Stimulated activated CD8-positive, alpha-beta memory T cell treated with anti-CD3 and anti-CD28 coated beads, Interleukin-12 subunit alpha, Interleukin-12 subunit beta, amount 100 ng/mL, for 1 hour (primary cell): Measurements from ENCODE around the gene OBI1.

ENCODE experiments used
- DNase-seq: peaks from one replicate; pipeline ENCODE4 v3.0.0-alpha.2; 2020; ENCODE audit warnings: low read depth

Gene OBI1

GRCh38 chr13:78603240-78603957, 55.6 kb downstream of the OBI1 start, which contains the start of gene POU4F1:
TSS of gene POU4F1 (minus strand) at chr13:78603552. CDS start at chr13:78603326, 226 bp downstream.
- DNase-seq, result no peak

GRCh38 chr13:78602561-78603239, 56.3 kb downstream of the OBI1 start:
- no peak for DNase-seq

GRCh38 chr13:78601874-78602560, 56.9 kb downstream of the OBI1 start:
- no peak for DNase-seq

- no peak for DNase-seq
These were observed 57.7 kb downstream of the OBI1 start for GRCh38 chr13:78601124-78601873.

GRCh38 chr13:78600280-78600883, 58.6 kb downstream of the OBI1 start:
- no peak for DNase-seq

GRCh38 chr13:78599645-78600279, 59.2 kb downstream of the OBI1 start:
- no peak for DNase-seq

- DNase-seq, result no peak
These were observed 59.9 kb downstream of the OBI1 start for GRCh38 chr13:78598966-78599644.

GRCh38 chr13:78598116-78598781, 60.7 kb downstream of the OBI1 start:
- no peak for DNase-seq

GRCh38 chr13:78597602-78597932, 61.4 kb downstream of the OBI1 start:
- DNase-seq, result no peak

GRCh38 chr13:78596736-78597601, 62.0 kb downstream of the OBI1 start:
- DNase-seq, result no peak

- DNase-seq, result no peak
These were observed 62.6 kb downstream of the OBI1 start for GRCh38 chr13:78596399-78596735.

GRCh38 chr13:78595495-78596398, 63.2 kb downstream of the OBI1 start:
- no peak for DNase-seq

- DNase-seq, result no peak
These were observed 64.4 kb downstream of the OBI1 start for GRCh38 chr13:78594456-78594975.

- no peak for DNase-seq
These were observed 65.1 kb downstream of the OBI1 start for GRCh38 chr13:78593652-78594455.

- no peak for DNase-seq
These were observed 65.8 kb downstream of the OBI1 start for GRCh38 chr13:78593129-78593528.

- no peak for DNase-seq
These were observed 66.4 kb downstream of the OBI1 start for GRCh38 chr13:78592584-78592983.

- DNase-seq, result no peak
These were observed 69.7 kb downstream of the OBI1 start for GRCh38 chr13:78589206-78589605.
